GM23338 (cell line): ENCODE data around the gene POLK. TPM values are rescaled to one million over a fixed set of nuclear protein-coding genes. Genes with fewer than 3 reads are reported as not detected.

Experiments used
- CTCF ChIP-seq, 2 experiments: fragments of 200-600 bp in 1 of 2; sonication (generic) in 1 of 2; conservative IDR thresholded peaks; 2 replicates each; pipeline versions ENCODE4 v1.5.1 to v1.6.1; 2016 to 2017; ENCODE audit warnings: antibody characterized with exemption in 2 of 2, low read depth in 2 of 2, mild to moderate bottlenecking in 2 of 2, moderate library complexity in 1 of 2
- EZH2 ChIP-seq: fragments of 200-600 bp; sonication (generic); IDR thresholded peaks from one replicate; pipeline ENCODE4 v1.8.0; 2017; ENCODE audit warnings: antibody characterized with exemption, mild to moderate bottlenecking, low read depth; ENCODE audit not compliant: unreplicated experiment
- EZH2phosphoT487 ChIP-seq: fragments of 200-600 bp; sonication (generic); IDR thresholded peaks from one replicate; pipeline ENCODE4 v1.8.1; 2018; ENCODE audit warnings: antibody characterized with exemption; ENCODE audit not compliant: unreplicated experiment
- JUNB ChIP-seq: IDR thresholded peaks from one replicate; pipeline ENCODE4 v1.6.1; 2016; ENCODE audit warnings: antibody characterized with exemption; ENCODE audit not compliant: unreplicated experiment
- NANOG ChIP-seq: IDR thresholded peaks from 2 replicates; pipeline ENCODE4 v1.6.1; 2016; ENCODE audit warnings: antibody characterized with exemption, borderline replicate concordance
- POLR2AphosphoS5 ChIP-seq: IDR thresholded peaks from 2 replicates; pipeline ENCODE4 v1.6.1; 2016; ENCODE audit warnings: antibody characterized with exemption, low read depth
- STAT1 ChIP-seq: IDR thresholded peaks from one replicate; pipeline ENCODE4 v1.6.1; 2016; ENCODE audit warnings: antibody characterized with exemption; ENCODE audit not compliant: unreplicated experiment
- ZNF114 ChIP-seq: fragments of 250-450 bp; sonication (Bioruptor Pico); IDR thresholded peaks from 2 replicates; pipeline ENCODE4 v1.5.0; 2020; ENCODE audit warnings: mild to moderate bottlenecking, moderate library complexity
- ZNF331 ChIP-seq: fragments of 250-450 bp; sonication (Bioruptor Pico); IDR thresholded peaks from 2 replicates; pipeline ENCODE4 v1.5.0; 2020; ENCODE audit warnings: low read depth, mild to moderate bottlenecking, moderate library complexity
- ZNF462 ChIP-seq: fragments of 250-450 bp; sonication (Bioruptor Pico); IDR thresholded peaks from 2 replicates; pipeline ENCODE4 v1.5.0; 2020; ENCODE audit warnings: mild to moderate bottlenecking, moderate library complexity
- polyA plus RNA-seq: library from polyadenylated mRNA; unstranded; fragments of >200 nt; fragmentation: Nextera tagmentation; extraction: Ambion mirVana; gene quantifications from 2 replicates; pipeline ENCODE4 v1.2.1, GENCODE V29; 2016
- total RNA-seq: library from RNA; depleted of rRNA; stranded (reverse); fragments of >200 nt; shearing (Covaris generic); gene quantifications from 2 replicates; pipeline ENCODE4 v1.2.3, GENCODE V29; 2014

Gene POLK
- total and polyA plus RNA-seq, 2 experiments from 2014 or later = 6.3 to 14.5 TPM

DNA sequence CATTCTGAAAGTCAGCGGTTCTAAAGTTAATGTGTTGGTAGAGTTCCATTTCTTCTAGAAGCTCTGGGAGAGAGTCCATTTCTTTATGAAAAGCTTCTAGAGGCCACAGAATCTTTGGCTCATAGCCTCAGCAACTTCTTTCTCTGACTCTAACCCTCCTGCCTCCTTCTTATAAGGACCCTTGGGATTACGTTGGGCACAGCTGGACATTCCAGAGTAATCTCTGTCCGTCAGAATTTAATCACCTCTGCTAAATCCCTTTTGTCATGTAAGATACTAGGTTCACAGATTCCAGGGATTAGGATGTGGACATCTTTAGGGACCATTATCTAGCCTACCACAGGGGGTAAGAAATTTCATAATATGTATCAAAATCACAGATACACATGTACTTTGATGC is 77.0 kb downstream of the POLK start (continued):
- TF ChIP-seq ZNF462 (CRISPR knock-in tag) (no peak), EZH2 (no peak), STAT1 (no peak), JUNB (no peak), CTCF (conservative IDR thresholded peaks at IDR 0.05; ENCODE audit: low read depth in 2 of 2) (no peak), NANOG (no peak), ZNF331 (CRISPR knock-in tag) (no peak), POLR2AphosphoS5 (no peak), EZH2phosphoT487 (no peak), ZNF114 (CRISPR knock-in tag) (no peak)
